NCI-H128 (cell line): Measurements from ENCODE around the gene CARD10.
"Not testable (repeated sequence)": the region's sequence is repeated elsewhere in the genome, so short reads cannot be mapped to it uniquely, and the experiment has no call there.

Experiments used
- DNase-seq: peaks from one replicate; lab custom pipeline; 2025; ENCODE audit not compliant: unreplicated experiment; lab: John Stamatoyannopoulos, UW

CARD10 gene

DNA sequence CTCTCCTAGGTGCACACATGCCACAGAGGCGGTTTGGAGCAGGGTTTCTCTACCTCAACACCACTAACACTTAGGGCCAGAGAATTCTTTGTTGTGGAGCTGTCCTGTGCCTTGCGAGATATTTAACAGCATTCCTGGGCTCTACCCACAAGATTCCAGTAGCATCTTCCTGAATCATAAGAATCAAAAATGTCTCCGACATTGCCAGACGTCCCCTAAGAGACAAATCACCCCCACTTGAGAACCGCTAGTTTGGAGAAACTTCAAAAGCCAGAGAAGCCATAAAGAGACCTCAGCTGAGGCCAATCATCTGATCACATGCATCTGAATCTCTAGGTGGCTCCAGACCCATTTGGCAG is 49.1 kb downstream of the CARD10 start:
- DNase-seq: no peak

DNA sequence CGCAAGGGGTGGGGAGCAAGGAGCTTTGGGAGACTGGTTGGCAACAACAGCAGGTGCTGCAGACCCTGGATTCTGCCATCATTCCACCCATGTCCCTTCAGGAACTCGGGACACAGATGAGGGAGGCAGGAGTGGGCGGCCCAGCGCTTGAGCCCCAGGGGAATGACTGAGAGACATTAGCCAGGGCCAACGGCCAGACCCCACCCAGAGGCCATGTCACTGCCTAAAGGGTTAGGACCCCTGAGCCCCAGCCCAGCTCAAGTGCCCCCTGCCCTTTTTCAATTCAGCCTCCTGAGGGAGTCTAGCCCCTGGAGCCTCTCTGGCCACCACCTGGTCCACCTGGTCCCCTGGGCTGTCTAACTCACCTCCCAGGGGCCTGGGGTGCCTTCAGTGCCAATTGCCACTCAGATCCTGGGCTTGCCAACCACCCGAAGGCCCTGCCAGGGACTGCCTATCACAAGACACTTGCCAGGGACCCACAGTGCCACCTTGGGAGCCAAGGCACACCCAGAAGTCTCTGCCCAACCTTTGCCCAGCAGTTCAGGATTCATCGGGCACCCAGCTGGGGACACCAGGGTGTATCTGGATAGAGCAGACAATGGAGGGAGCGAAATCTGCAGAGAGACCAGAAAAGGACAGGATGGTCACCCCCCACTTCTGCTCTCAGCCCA is 49.7 kb downstream of the CARD10 start:
- no peak for DNase-seq

GRCh38 chr22:37468201-37468695 is 51.0 kb downstream of the CARD10 start:
- DNase-seq: not testable (repeated sequence)

GRCh38 chr22:37467391-37467955 is 51.7 kb downstream of the CARD10 start:
- no peak for DNase-seq

- DNase-seq: no peak
Measured at GRCh38 chr22:37464181-37464580, 55.0 kb downstream of the CARD10 start.

DNA sequence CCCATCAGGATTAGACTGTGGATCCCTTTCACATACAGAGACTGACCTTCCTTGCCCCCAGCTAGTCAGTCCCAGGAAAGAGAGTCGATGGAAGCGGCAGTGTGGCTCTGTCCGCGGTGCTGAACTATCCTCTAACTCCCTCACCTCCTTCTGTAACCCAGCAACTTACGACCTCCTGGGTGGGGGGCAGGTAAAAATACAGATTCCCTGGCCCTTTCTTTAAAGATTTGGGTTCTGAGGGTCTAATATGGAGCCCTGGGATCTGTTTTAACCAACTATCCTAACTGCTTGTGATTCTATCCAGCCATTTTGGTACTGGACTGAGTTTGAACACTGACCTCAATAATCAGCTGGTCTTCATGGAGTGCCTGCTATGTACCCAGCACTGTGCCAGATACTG is 56.2 kb downstream of the CARD10 start:
- no peak for DNase-seq

- no peak for DNase-seq
Measured at GRCh38 chr22:37462436-37462835, 56.8 kb downstream of the CARD10 start.

DNA sequence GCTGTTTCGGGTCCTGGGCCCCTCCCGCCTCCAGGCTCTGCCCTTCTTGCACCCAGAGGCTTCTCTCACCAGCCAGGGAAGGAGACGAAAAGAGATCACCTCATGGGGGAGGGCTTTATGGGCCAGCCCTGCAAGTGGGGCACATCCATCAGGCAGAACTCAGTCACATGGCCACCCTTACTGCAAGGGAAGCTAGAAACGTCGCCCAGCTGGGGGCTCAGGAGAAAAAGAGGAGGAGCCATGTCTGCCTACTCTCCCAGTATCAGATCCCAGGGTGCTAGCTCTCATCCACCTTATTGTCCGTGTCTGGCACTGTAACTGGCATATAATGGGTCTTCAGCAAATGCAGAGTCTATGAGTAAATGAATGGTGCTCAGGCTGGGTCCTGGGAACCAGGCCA is 57.3 kb downstream of the CARD10 start:
- no peak for DNase-seq

DNA sequence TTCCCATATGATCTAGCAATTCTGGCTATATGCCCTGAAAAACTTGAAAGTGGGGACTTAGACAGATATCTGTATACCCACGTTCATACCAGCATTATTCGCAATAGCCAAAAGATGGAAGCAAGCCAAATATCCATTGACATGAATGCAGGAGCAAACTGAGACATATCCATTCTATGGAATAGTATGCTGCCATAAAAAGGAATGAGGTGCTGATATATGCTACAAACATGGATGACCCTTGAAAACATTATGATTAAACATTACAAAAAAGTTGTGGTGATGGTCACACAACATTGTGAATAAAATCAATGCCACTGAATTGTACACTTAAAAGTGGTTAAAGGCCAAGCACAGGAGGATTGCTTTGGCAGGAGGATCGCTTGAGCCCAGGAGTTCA is 58.5 kb downstream of the CARD10 start:
- no peak for DNase-seq

DNA sequence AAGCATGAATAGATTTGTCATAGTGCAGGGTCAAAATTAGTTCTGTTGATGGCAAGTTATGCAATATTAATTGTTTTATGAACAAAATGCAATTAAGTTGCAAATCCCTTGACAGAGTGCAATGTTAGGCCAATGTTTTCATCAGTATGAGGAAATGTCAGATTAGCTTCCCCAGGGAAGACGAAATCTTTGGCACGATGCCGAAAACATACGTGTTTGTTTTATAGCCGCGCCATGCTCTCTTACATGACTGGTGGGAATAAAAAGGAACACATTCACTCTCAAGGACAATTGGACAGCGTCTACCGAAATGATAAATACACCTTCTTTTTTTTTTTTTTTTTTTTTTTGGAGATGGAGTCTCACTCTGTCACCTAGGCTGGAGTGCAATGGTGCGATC is 60.0 kb downstream of the CARD10 start:
- no peak for DNase-seq

DNA sequence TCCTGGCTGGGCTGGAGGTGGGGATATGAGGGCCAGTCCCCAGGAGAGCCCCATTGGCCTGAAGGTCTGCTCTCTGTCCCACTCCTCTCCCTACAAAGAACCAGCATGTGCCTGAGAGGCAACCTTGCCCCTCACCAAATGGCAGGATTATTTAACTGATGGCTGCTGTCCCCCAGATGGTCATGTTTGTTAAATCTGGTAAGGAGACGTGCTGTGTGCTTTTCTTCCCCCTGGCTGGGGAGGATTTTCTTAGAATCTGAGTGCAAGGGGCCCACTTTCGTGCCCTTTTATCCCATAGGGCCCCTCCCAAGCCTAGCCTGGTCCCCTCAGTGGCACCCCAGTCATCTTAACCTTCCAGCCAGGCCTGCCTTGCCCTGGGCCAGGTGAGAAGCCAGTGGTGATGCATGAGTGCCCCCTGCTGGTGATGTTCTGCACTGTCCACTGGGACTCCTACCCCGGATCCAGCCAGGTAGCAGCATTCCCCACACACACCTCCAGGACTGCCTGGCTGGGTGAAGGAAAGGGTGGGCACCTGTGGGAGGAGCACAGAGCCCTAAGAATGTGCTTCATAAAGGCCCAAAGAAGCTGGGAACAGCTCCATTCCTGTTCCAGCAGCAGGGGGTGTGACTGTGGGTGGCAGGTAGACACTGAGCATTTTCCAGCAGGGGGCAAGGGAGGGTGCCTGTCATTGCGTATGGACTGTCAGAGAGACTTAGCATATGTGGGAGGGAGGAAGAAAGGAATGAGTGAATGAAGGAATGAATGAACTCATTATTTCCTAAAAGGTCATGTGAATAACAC is 61.9 kb downstream of the CARD10 start:
- peak; percentile 11 for DNase-seq

DNA sequence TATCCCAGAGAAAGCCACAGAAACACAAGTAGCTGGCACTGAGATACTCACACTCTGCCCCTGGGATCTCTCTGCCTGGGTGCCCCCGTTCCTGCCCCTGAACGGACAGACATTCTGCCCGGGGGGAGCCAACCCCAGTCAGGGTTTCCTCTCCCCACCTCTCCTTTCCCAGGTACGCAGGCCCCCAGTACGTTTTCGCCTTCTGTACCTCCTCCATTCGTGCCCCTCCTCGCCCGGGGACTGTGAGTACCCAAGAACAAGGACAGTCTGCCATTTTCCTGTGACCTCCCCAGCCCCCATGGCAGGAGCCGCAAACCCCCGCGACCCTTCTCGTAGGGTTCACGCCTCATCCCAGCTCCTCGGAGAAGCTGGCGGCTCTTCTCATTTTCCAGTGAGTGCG is 62.9 kb downstream of the CARD10 start:
- DNase-seq: no peak

DNA sequence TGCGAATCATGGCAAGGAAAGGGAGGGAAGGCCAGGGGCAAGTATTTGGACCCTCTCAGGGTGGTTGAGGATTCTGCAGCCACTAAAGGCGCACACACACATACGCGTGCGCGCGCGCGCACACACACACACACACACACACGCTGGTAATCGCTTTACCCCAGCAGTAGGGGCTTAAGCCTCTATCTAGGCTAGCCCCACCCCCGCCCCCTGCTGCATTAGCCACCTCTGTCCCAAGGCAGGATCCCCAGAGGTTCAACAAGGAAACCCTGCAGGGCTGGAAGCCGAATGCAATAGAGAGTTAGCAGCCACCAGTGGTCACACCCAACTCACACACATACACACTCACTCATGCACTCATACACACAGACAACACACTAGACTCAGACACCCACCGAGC is 63.3 kb downstream of the CARD10 start:
- DNase-seq: no peak

DNA sequence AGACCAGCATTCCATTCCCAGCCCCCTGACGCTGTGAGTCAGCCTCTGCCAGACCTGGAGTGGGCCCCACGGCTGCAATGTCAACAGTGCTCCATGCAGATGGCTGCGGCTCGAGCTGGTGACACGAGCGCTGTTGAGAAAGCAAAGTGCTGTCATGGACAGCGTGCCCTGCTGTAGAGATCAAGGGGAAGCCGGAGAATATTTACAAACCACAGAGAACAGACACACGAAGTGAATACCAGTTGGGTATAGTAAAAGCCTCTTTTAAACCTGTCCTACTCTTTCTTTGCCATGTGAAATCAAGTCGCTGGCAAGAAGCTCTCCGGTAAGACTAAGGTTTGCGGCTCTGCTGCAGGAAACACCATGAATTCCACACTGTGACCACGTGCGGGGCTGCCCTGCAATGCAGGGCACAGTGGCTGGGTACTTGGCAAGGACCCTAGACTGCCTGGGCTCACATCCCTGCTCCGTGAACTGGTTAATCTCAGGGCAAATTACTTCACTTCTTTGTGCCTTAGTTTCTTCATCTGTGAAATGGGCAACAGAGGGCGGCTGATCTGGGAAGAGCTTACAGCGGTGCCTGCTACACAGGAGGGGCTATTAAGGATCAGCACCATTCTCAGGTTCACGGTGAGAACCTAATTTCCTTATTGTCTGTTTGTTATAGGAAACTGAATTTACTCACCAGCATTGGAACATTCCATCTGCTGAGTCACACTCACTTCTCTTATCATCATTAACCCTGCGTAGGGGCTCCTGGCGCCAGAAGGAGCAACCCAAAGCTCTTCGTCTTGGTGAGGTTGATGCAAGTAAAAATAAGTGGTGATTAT is 64.1 kb downstream of the CARD10 start:
- DNase-seq: no peak

DNA sequence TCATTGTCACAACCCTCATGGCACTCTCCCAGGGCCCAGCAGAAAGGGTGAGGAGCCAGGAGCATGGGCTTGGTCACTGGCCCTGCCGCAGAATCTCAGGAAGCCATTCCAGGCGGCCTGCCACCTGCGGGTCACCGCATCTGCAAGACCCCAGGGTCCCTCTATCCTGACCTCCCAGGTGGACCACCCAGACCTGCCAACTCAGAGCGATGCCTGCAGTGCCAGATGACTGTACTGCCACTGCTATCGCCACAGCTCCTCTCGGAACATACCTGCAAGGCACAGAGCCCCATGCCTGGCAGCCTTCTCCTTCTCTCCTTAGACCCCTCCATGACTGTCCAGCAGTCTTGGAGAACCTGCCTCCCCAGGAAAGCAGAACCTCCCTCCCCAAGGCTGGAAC is 65.5 kb downstream of the CARD10 start:
- no peak for DNase-seq

DNA sequence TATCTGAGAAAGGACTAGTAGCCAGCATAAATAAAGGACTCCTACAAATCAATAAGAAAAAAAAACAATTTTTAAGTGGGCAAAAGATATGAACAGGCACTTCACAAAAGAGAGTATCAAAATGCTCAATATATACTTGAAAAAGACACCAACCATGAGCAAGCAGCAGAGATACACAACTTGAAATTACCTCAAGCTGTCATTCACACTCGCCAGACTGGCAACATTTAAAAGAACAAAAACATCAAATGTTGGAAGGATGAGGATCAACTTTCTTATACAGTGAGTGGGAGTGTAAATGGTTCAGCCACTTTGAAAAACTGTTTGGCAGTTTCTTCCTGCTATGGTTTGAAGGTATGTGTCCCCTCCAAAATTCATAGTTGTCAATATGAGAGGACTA is 68.0 kb downstream of the CARD10 start:
- DNase-seq: no peak

DNA sequence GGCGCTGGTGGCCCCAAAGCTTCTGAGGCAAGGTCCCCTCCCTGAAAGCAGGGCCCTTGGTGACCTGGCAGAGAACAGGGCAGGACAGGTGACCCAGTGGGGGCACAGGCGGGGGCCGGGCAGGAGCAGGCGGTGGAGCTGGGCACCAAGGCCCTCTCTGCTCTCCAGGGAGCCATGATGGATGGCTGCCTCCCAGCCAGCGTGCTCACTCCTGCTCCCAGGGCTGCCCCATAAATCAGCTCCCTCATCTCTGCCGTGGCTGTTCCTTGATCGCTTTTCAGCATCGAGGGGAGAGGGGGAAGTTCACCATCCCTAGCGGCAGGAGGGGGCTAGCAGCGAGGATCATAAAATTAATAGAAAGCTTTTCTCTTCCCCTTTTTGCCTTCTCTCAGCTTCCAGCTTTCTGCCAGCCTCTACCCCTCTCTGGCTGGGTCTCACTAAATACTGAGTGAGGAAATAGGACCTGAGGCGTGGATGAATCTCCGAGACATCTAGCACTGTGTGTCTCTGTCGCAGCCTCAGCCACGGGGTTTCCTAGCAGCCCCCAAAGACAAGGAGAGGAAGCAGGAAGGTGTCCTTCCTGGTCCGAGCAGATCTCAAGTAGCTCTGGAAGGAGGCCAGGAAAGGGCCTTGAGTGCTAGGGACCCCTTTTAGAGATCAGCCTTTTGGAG is 69.7 kb downstream of the CARD10 start:
- DNase-seq: no peak

- no peak for DNase-seq
Measured at GRCh38 chr22:37448516-37449127, 70.6 kb downstream of the CARD10 start.

GRCh38 chr22:37445501-37445900 is 73.7 kb downstream of the CARD10 start:
- DNase-seq: no peak

DNA sequence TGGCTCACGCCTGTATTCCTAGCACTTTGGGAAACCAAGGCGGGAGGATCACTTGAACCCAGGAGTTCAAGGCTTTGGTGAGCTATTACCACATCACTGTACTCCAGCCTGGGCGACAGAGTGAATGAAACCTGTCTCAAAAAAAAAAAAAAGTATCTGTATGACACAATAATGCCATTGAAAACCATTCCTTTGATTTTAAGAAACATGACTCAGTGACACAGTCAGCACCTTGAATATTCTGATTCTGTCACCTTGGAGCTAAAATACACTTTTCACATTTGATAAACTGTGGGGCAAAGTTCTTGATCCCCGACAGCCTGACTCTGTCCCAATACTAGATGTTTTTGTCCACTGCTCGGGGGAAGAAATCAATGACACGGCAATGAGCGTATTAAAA is 75.2 kb downstream of the CARD10 start:
- DNase-seq: no peak
